CD14-positive monocyte (primary cell): ENCODE data around the gene PRAME. TPM values are rescaled to one million over a fixed set of nuclear protein-coding genes. Genes with fewer than 3 reads are reported as not detected.

Experiments
- DNase-seq, 3 donors: peaks; one replicate each; pipeline ENCODE4 v3.0.0-alpha.2; 2011 to 2022
- H2AFZ ChIP-seq: 2 replicates; pipeline ENCODE4 v1.6.0; 2012; ENCODE audit warnings: mild to moderate bottlenecking, low read depth, low read length, inconsistent platforms; ENCODE audit not compliant: insufficient read depth, poor library complexity, severe bottlenecking
- H3K27ac ChIP-seq, 2 donors: 1 replicate in 1 of 2; 2 replicates in 1 of 2; pipeline ENCODE4 v1.5.1; 2012 to 2013; ENCODE audit warnings: low read length in 2 of 2, control low read depth in 1 of 2, inconsistent platforms in 1 of 2, low read depth in 1 of 2, mild to moderate bottlenecking in 1 of 2
- H3K27me3 ChIP-seq, 2 donors: one replicate each; pipeline versions ENCODE4 v1.6.0 to v1.6.1; 2011 to 2013; ENCODE audit warnings: low read length in 2 of 2; ENCODE audit not compliant: control insufficient read depth in 2 of 2, insufficient read depth in 2 of 2
- H3K36me3 ChIP-seq, 2 donors: replicated peaks in 1 of 2; 1 replicate in 1 of 2; 2 replicates in 1 of 2; pipeline versions ENCODE4 v1.5.1 to v1.6.1; 2012 to 2013; ENCODE audit warnings: low read length in 2 of 2, control low read depth in 1 of 2, inconsistent platforms in 1 of 2, mild to moderate bottlenecking in 1 of 2; ENCODE audit not compliant: insufficient read depth in 2 of 2, control insufficient read depth in 1 of 2
- H3K4me1 ChIP-seq, 2 donors: 1 replicate in 1 of 2; 2 replicates in 1 of 2; pipeline versions ENCODE4 v1.5.1 to v1.6.1; 2012 to 2013; ENCODE audit warnings: low read length in 2 of 2, control low read depth in 1 of 2, inconsistent platforms in 1 of 2, mild to moderate bottlenecking in 1 of 2, moderate library complexity in 1 of 2; ENCODE audit not compliant: insufficient read depth in 2 of 2, control insufficient read depth in 1 of 2
- H3K4me2 ChIP-seq: replicated peaks from 2 replicates; pipeline ENCODE3; 2012; ENCODE audit warnings: low read length, moderate library complexity, mild to moderate bottlenecking; ENCODE audit not compliant: poor library complexity, severe bottlenecking; ENCODE audit errors: extremely low read depth
- H3K4me3 ChIP-seq, 3 experiments: fragments of 200-600 bp in 1 of 3; sonication (generic) in 1 of 3; replicated peaks in 1 of 3; 1 replicate in 2 of 3; 2 replicates in 1 of 3; pipeline ENCODE4 v1.5.1; 2011 to 2013; ENCODE audit warnings: low read length in 3 of 3, mild to moderate bottlenecking in 3 of 3, control low read depth in 2 of 3, low read depth in 2 of 3, inconsistent platforms in 1 of 3, moderate library complexity in 1 of 3
- H3K79me2 ChIP-seq: 2 replicates; pipeline ENCODE4 v1.6.0; 2012; ENCODE audit warnings: mild to moderate bottlenecking, control low read depth, inconsistent platforms, low read length, moderate library complexity; ENCODE audit not compliant: insufficient read depth
- H3K9ac ChIP-seq: 2 replicates; pipeline ENCODE4 v1.6.0; 2017; ENCODE audit warnings: low read length, mild to moderate bottlenecking; ENCODE audit not compliant: insufficient read depth, poor library complexity, severe bottlenecking
- H3K9me3 ChIP-seq, 2 donors: replicated peaks in 1 of 2; 1 replicate in 1 of 2; 2 replicates in 1 of 2; pipeline versions ENCODE4 v1.5.1 to v1.6.1; 2012 to 2013; ENCODE audit warnings: low read length in 2 of 2, control low read depth in 1 of 2; ENCODE audit not compliant: control insufficient read depth in 1 of 2, insufficient read depth in 1 of 2
- H4K20me1 ChIP-seq: 2 replicates; pipeline ENCODE4 v1.6.0; 2012; ENCODE audit warnings: mild to moderate bottlenecking, low read length, control low read depth, moderate library complexity; ENCODE audit not compliant: insufficient read depth
- H3K27ac Mint-ChIP-seq, 7 donors: one replicate each; pipeline ENCODE4 v1.8.0; 2020; ENCODE audit warnings: mild to moderate bottlenecking in 7 of 7, mixed read lengths in 7 of 7, moderate library complexity in 6 of 7, inconsistent platforms in 2 of 7
- H3K27me3 Mint-ChIP-seq, 3 donors: one replicate each; pipeline ENCODE4 v1.8.0; 2021 to 2022; ENCODE audit warnings: low read depth in 3 of 3, mild to moderate bottlenecking in 3 of 3, mixed read lengths in 3 of 3, moderate library complexity in 3 of 3, inconsistent platforms in 1 of 3
- H3K36me3 Mint-ChIP-seq, 2 donors: one replicate each; pipeline ENCODE4 v1.8.0; 2020; ENCODE audit warnings: mixed read lengths in 2 of 2, inconsistent platforms in 1 of 2, mild to moderate bottlenecking in 1 of 2
- H3K4me1 Mint-ChIP-seq: one replicate; pipeline ENCODE4 v1.8.0; 2020; ENCODE audit warnings: mild to moderate bottlenecking, mixed read lengths
- H3K4me3 Mint-ChIP-seq, 2 donors: one replicate each; pipeline ENCODE4 v1.8.0; 2020; ENCODE audit warnings: mild to moderate bottlenecking in 2 of 2, mixed read lengths in 2 of 2, moderate library complexity in 1 of 2
- H3K9me3 Mint-ChIP-seq, 7 donors: one replicate each; pipeline ENCODE4 v1.8.0; 2020 to 2022; ENCODE audit warnings: mixed read lengths in 7 of 7, mild to moderate bottlenecking in 6 of 7, moderate library complexity in 6 of 7, inconsistent platforms in 2 of 7
- WGBS: methylation state at CpG from one replicate; pipeline ENCODE4 v1.1.5; 2013; ENCODE audit warnings: missing lambda C conversion rate; ENCODE audit not compliant: insufficient coverage; 5-methylcytosine and 5-hydroxymethylcytosine counted together
- intact Hi-C, 2 donors: fragments of 100-400 bp; cut with micrococcal nuclease; formaldehyde crosslinking; loops; one replicate each; pipeline versions ENCODE4 v1.15.0 to v1.15.1; 2023
- polyA plus RNA-seq, 3 donors: library from polyadenylated mRNA; depleted of rRNA in 1 of 3; unstranded in 2 of 3; stranded (reverse) in 1 of 3; fragments of 300-500 nt in 2 of 3; fragments of >200 nt in 1 of 3; fragmentation: Illumina TruSeq in 2 of 3; gene quantifications; 1 replicate in 2 of 3; 2 replicates in 1 of 3; pipeline ENCODE4 v1.2.3, GENCODE V29; 2012 to 2021
- TF ChIP-seq, protein P1 (sequence below): fragments of 200-600 bp; IDR thresholded peaks from one replicate; pipeline ENCODE4 v1.8.0; 2022; ENCODE audit warnings: antibody characterized with exemption, mild to moderate bottlenecking

PRAME gene
- polyA plus RNA-seq, 3 donors, result not detected

- no peak overlapping the region for H3K27ac ChIP-seq
- H4K20me1 ChIP-seq, result no peaks in the 10 kb centered on the region
- Mint-ChIP-seq H3K36me3 (no peaks in the 10 kb centered on the region), H3K27ac (no peak overlapping the region), H3K4me3 (no peak overlapping the region), H3K27me3 (peaks cover 6 to 16% (median 8%) of the 10 kb centered on the region in 3 donors), H3K4me1 (no peaks in the 10 kb centered on the region), H3K9me3 (no peaks in the 10 kb centered on the region)
- H3K4me3 ChIP-seq, result no peak overlapping the region
- TF ChIP-seq, protein P1, sequence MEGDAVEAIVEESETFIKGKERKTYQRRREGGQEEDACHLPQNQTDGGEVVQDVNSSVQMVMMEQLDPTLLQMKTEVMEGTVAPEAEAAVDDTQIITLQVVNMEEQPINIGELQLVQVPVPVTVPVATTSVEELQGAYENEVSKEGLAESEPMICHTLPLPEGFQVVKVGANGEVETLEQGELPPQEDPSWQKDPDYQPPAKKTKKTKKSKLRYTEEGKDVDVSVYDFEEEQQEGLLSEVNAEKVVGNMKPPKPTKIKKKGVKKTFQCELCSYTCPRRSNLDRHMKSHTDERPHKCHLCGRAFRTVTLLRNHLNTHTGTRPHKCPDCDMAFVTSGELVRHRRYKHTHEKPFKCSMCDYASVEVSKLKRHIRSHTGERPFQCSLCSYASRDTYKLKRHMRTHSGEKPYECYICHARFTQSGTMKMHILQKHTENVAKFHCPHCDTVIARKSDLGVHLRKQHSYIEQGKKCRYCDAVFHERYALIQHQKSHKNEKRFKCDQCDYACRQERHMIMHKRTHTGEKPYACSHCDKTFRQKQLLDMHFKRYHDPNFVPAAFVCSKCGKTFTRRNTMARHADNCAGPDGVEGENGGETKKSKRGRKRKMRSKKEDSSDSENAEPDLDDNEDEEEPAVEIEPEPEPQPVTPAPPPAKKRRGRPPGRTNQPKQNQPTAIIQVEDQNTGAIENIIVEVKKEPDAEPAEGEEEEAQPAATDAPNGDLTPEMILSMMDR, result no peak
- H3K9ac ChIP-seq, result no peak overlapping the region
- no peak for DNase-seq
- no peaks in the 10 kb centered on the region for H3K79me2 ChIP-seq
- WGBS, result 90% methylated on average over 2 of the region's 3 CpGs
- no peak overlapping the region for H2AFZ ChIP-seq
- no peaks in the 10 kb centered on the region for H3K36me3 ChIP-seq
- H3K4me2 ChIP-seq, result no peak overlapping the region
- intact Hi-C loops, result loop anchor here in 1 of 2 donors (5.0 to 10.0 kb wide), 2 partner anchors 123 to 370 kb away; no protein-coding TSS in a partner anchor
- H3K9me3 ChIP-seq, result no peaks in the 10 kb centered on the region
- H3K4me1 ChIP-seq, result no peaks in the 10 kb centered on the region
- H3K27me3 ChIP-seq, result peaks cover 0 to under 1% of the 10 kb centered on the region in 2 donors
Observed at GRCh38 chr22:22587577-22588188, 28.6 kb upstream of the PRAME start.

DNA sequence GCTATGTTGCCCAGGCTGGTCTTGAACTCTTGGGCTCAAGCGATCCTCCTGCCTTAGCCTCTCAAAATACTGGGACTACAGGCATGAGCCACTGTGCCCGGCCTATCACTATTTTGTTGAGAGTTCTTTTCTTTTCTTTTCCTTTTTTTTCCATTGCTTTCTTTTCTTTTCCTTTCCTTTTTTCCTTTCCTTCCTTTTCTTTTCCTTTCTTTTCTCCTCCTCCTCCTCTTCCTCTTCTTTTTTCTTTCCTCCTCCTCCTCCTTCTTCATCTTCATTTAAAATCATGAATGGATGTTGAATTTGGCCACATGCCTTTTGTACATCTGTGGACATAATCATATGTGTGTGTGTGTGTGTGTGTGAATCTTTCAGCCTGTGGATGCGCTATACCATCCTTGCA, 25.7 kb upstream of the PRAME start:
- H3K4me3 Mint-ChIP-seq, result peak overlapping the region in 1 of 2 donors; percentile 5
- H3K4me2 ChIP-seq, result no peak overlapping the region
- peaks cover 6 to 12% (median 6%) of the 10 kb centered on the region in 3 donors for H3K27me3 Mint-ChIP-seq
- H3K4me1 Mint-ChIP-seq, result no peaks in the 10 kb centered on the region
- H3K79me2 ChIP-seq, result no peaks in the 10 kb centered on the region
- TF ChIP-seq, protein P1, result no peak
- no peaks in the 10 kb centered on the region for H3K36me3 Mint-ChIP-seq
- no CpG with 5 or more reads among the region's 3 CpGs for WGBS
- H3K9me3 ChIP-seq, result no peaks in the 10 kb centered on the region
- no peaks in the 10 kb centered on the region for H4K20me1 ChIP-seq
- no peak overlapping the region for H3K9ac ChIP-seq
- H2AFZ ChIP-seq, result no peak overlapping the region
- H3K4me3 ChIP-seq, result no peak overlapping the region
- H3K27me3 ChIP-seq, result peaks cover 0 to 5% of the 10 kb centered on the region in 2 donors
- intact Hi-C loops, result loop anchor here in 1 of 2 donors (5.0 to 10.0 kb wide), 2 partner anchors 120 to 373 kb away; no protein-coding TSS in a partner anchor
- no peaks in the 10 kb centered on the region for H3K4me1 ChIP-seq
- no peaks in the 10 kb centered on the region for H3K9me3 Mint-ChIP-seq
- no peak overlapping the region for H3K27ac ChIP-seq
- no peaks in the 10 kb centered on the region for H3K36me3 ChIP-seq
- H3K27ac Mint-ChIP-seq, result no peak overlapping the region
- DNase-seq, result no peak
